ENCODE data around the gene DCAF12L2. TPM values are rescaled to one million over a fixed set of nuclear protein-coding genes. Genes with fewer than 3 reads are reported as not detected.

The DCAF12L2 gene
- total and polyA plus RNA-seq, 9 of the 15 experiments (the other 6 are each of a cell fraction or from before 2014, with no cell fraction given) = not detected

DNA sequence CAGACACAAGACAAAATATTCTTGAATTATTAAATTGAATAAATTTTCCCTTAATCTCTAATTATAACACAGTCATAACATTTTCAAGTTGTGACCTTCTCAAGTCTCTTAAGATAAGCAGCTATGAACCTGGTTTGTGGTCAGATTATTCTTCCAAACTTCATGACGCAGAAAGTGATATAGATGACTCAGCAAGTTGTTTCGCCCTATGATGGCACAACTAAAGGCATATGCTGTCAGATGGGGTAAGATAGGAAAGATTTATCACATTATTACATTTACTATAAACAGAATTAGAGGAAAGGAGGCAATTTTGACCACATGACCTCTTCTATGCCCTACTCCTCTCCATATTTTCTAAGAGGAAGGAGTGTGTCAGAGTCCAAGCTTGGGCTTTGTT is 4.6 kb upstream of the DCAF12L2 start:
- Histone ChIP-seq H3K9me3 (replicated peaks; ENCODE audit: control insufficient read depth, insufficient read depth, low read depth, low read length) (no peaks in the 10 kb centered on the region), H2AFZ (ENCODE audit: low read depth, low read length) (no peak overlapping the region), H3K27me3 (ENCODE audit: control insufficient read depth in 2 of 2, insufficient read depth in 2 of 2, low read length in 2 of 2) (no peaks in the 10 kb centered on the region), H3K4me1 (replicated peaks in 1 of 2; ENCODE audit: control insufficient read depth in 2 of 2, insufficient read depth in 2 of 2, low read length in 2 of 2) (0 out of 5 replicates have a peak, but pooled peaks cover 0 to 3% of the 10 kb centered on the region in 2 experiments), H3K4me3 (no peak overlapping the region), H3K79me2 (ENCODE audit: control insufficient read depth, insufficient read depth, low read length) (no peaks in the 10 kb centered on the region), H3K27ac (ENCODE audit: extremely low read depth, low read depth, low read length) (no peak overlapping the region), H3K4me2 (ENCODE audit: insufficient read depth, low read length) (no peak overlapping the region), H3K9me1 (ENCODE audit: control insufficient read depth, insufficient read depth, low read length) (no peaks in the 10 kb centered on the region), H3K9ac (ENCODE audit: insufficient read depth in 1 of 2, low read depth in 2 of 2, low read length in 2 of 2) (no peak overlapping the region), H4K20me1 (replicated peaks; ENCODE audit: control insufficient read depth, insufficient read depth, low read length) (no peaks in the 10 kb centered on the region), H3K36me3 (ENCODE audit: control insufficient read depth, insufficient read depth, low read length) (no peaks in the 10 kb centered on the region)
- TF ChIP-seq, protein P1, sequence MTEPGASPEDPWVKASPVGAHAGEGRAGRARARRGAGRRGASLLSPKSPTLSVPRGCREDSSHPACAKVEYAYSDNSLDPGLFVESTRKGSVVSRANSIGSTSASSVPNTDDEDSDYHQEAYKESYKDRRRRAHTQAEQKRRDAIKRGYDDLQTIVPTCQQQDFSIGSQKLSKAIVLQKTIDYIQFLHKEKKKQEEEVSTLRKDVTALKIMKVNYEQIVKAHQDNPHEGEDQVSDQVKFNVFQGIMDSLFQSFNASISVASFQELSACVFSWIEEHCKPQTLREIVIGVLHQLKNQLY (CRISPR knock-in tag; conservative IDR thresholded peaks at IDR 0.05) = no peak
- TF ChIP-seq NFE2 (IDR thresholded peaks at IDR 0.05; ENCODE audit: low read depth) (peak; percentile 33), MAFK (IDR thresholded peaks at IDR 0.05; ENCODE audit: low read length) (peak; percentile 43; the same call in 1 of the 2 replicates), ZNF316 (IDR thresholded peaks at IDR 0.05) (peak; percentile 36; the same call in 1 of the 2 replicates), C11orf30 (IDR thresholded peaks at IDR 0.05; ENCODE audit: low read depth) (peak; percentile 53), MAFG (tag; conservative IDR thresholded peaks at IDR 0.05) (peak; percentile 54), FOXP1 (CRISPR knock-in tag; IDR thresholded peaks at IDR 0.05) (no peak), MAFF (IDR thresholded peaks at IDR 0.05; ENCODE audit: low read length) (peak; percentile 45; the same call in 1 of the 2 replicates), BCOR (IDR thresholded peaks at IDR 0.05) (no peak)
- TF ChIP-seq, protein P2, sequence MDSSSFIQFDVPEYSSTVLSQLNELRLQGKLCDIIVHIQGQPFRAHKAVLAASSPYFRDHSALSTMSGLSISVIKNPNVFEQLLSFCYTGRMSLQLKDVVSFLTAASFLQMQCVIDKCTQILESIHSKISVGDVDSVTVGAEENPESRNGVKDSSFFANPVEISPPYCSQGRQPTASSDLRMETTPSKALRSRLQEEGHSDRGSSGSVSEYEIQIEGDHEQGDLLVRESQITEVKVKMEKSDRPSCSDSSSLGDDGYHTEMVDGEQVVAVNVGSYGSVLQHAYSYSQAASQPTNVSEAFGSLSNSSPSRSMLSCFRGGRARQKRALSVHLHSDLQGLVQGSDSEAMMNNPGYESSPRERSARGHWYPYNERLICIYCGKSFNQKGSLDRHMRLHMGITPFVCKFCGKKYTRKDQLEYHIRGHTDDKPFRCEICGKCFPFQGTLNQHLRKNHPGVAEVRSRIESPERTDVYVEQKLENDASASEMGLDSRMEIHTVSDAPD (CRISPR knock-in tag; IDR thresholded peaks at IDR 0.05) = no peak
- BruUV-seq (replicated peaks) = no TSS peak
- intact Hi-C loops (cut with micrococcal nuclease) (no loop called here), in situ Hi-C loops (cut with MboI) (no loop called here)
- CTCF ChIA-PET (ENCODE audit: low intra/inter-chr PET ratio) = no interaction called here
- FAIRE-seq (no peak), ATAC-seq (no peak), DNase-seq (ENCODE audit: extremely low read depth in 1 of 4, low spot score in 3 of 4) (no peak)
- POLR2A ChIA-PET = no interaction called here
- WGBS (ENCODE audit: insufficient coverage, low coverage, missing lambda C conversion rate) = 5% methylated on average over 2 of the region's 2 CpGs
